Kidney (tissue), 14 donors: ENCODE data around the gene FABP3. TPM values are rescaled to one million over a fixed set of nuclear protein-coding genes. Genes with fewer than 3 reads are reported as not detected.

Experiments
- DNase-seq, 5 donors: peaks; one replicate each; pipeline ENCODE4 v3.0.0-alpha.2; 2013 to 2020
- FAIRE-seq: peaks from 2 replicates; lab custom pipeline; 2012; peaks lifted over from hg19 to GRCh38; lab: Jason Lieb, UNC
- H3K27ac ChIP-seq, 2 donors: one replicate each; pipeline ENCODE4 v1.7.0; 2013; ENCODE audit warnings: low read depth in 2 of 2, low read length in 2 of 2, inconsistent platforms in 1 of 2
- H3K27me3 ChIP-seq: one replicate; pipeline ENCODE4 v1.7.1; 2013; ENCODE audit warnings: low read length, inconsistent platforms; ENCODE audit not compliant: control insufficient read depth, insufficient read depth
- H3K36me3 ChIP-seq, 3 donors: one replicate each; pipeline versions ENCODE4 v1.7.0 to v1.7.1; 2013; ENCODE audit warnings: low read length in 3 of 3, control low read depth in 1 of 3, inconsistent platforms in 1 of 3; ENCODE audit not compliant: insufficient read depth in 3 of 3, control insufficient read depth in 2 of 3
- H3K4me1 ChIP-seq, 3 donors: one replicate each; pipeline versions ENCODE4 v1.7.0 to v1.7.1; 2013; ENCODE audit warnings: low read length in 3 of 3, inconsistent platforms in 1 of 3, low read depth in 1 of 3; ENCODE audit not compliant: control insufficient read depth in 2 of 3, insufficient read depth in 2 of 3
- H3K4me3 ChIP-seq, 3 donors: one replicate each; pipeline versions ENCODE4 v1.7.0 to v1.8.1; 2013; ENCODE audit warnings: low read length in 3 of 3, control low read depth in 1 of 3, inconsistent platforms in 1 of 3
- H3K9ac ChIP-seq, 3 donors: one replicate each; pipeline versions ENCODE4 v1.7.0 to v1.7.1; 2013; ENCODE audit warnings: low read length in 3 of 3, control low read depth in 1 of 3, inconsistent platforms in 1 of 3
- H3K9me3 ChIP-seq, 3 donors: one replicate each; pipeline versions ENCODE4 v1.7.0 to v1.7.1; 2013; ENCODE audit warnings: low read length in 3 of 3, control low read depth in 1 of 3, inconsistent platforms in 1 of 3; ENCODE audit not compliant: control insufficient read depth in 2 of 3, insufficient read depth in 1 of 3
- CTCF ChIP-seq: IDR thresholded peaks from 3 replicates; pipeline ENCODE4 v1.5.1; 2012; ENCODE audit warnings: mild to moderate bottlenecking, moderate library complexity, borderline replicate concordance; ENCODE audit not compliant: insufficient read depth; ENCODE audit errors: extremely low read depth
- intact Hi-C: fragments of 100-400 bp; cut with DNase I; formaldehyde crosslinking; loops from one replicate; pipeline ENCODE4 v1.11.1; 2022
- polyA plus RNA-seq: library from polyadenylated mRNA; stranded (reverse); fragments of 350-450 nt; fragmentation: Illumina TruSeq; extraction: RNeasy Lipid Tissue Mini Kit (QIAGEN cat#74804); gene quantifications from one replicate; pipeline ENCODE4 v1.2.3, GENCODE V29; 2014; ENCODE audit warnings: low read depth, low replicate concordance; ENCODE audit not compliant: insufficient read depth
- total RNA-seq: library from RNA; stranded (reverse); fragmentation: NEBNext Ultra II Directional; extraction: Animal tissue kit (Norgen Biotek cat#: 25700); gene quantifications from one replicate; pipeline ENCODE4 v1.2.1, GENCODE V29; 2021
- donor health status: control.
- donor health status: control.
- donor health status: control.
- donor health status: control.
- donor health status: control.
- donor health status: DM: yes; HTN: yes; CAD: no.
- donor health status: Normal renal cell carcinoma (clear cell type).

The FABP3 gene
- total and polyA plus RNA-seq, 2 donors from 2014 or later: 25.0 to 542 TPM

- no peak for FAIRE-seq
- intact Hi-C loops: no loop called here
- Histone ChIP-seq H3K27me3 (no peaks in the 10 kb centered on the region), H3K27ac (no peak overlapping the region), H3K36me3 (peaks cover 9 to 18% (median 17%) of the 10 kb centered on the region in 3 donors), H3K9ac (no peak overlapping the region), H3K4me3 (no peak overlapping the region), H3K9me3 (no peaks in the 10 kb centered on the region), H3K4me1 (no peaks in the 10 kb centered on the region)
- no peak for TF ChIP-seq CTCF
- no peak for DNase-seq
Observed at GRCh38 chr1:31315902-31316301, 57.0 kb downstream of the FABP3 start.

Other genes starting within 250 kb of the FABP3 start
- 0.19 TPM for gene NKAIN1, start 133.2 kb downstream of the FABP3 start, total RNA-seq
- gene NKAIN1, start 133.2 kb downstream of the FABP3 start, polyA plus RNA-seq: 0.34 TPM
- 44.2 TPM for gene SNRNP40, start 76.3 kb downstream of the FABP3 start, total RNA-seq
- 31.3 TPM for gene SNRNP40, start 76.3 kb downstream of the FABP3 start, polyA plus RNA-seq
- gene ZCCHC17, start 76.0 kb downstream of the FABP3 start, total RNA-seq: 27.5 TPM
- gene ZCCHC17, start 76.0 kb downstream of the FABP3 start, polyA plus RNA-seq: 42.0 TPM
- gene SERINC2, start 40.1 kb upstream of the FABP3 start, total RNA-seq: 126 TPM
- 99.2 TPM for gene SERINC2, start 40.1 kb upstream of the FABP3 start, polyA plus RNA-seq
- gene TINAGL1, start 203.4 kb upstream of the FABP3 start, total RNA-seq: 246 TPM
- gene TINAGL1, start 203.4 kb upstream of the FABP3 start, polyA plus RNA-seq: 171 TPM
- 0.35 TPM for gene HCRTR1, start 244.6 kb upstream of the FABP3 start, total RNA-seq
- gene HCRTR1, start 244.6 kb upstream of the FABP3 start, polyA plus RNA-seq: not detected